Naive thymus-derived CD4-positive, alpha-beta T cell (primary cell): ENCODE measurements around the gene DACH1. TPM values are rescaled to one million over a fixed set of nuclear protein-coding genes. Genes with fewer than 3 reads are reported as not detected.

ENCODE experiments used
- ATAC-seq: fragments of 150-1000 bp; cut with Tn5 transposase; 2 replicates; pipeline ENCODE4 v1.10.0; 2021; ENCODE audit warnings: mild to moderate bottlenecking, moderate library complexity
- CTCF ChIA-PET: fragments of 350-600 bp; sonication (Branson Sonifier 250); formaldehyde crosslinking; loops from one replicate; lab custom pipeline; 2021; ENCODE audit warnings: antibody characterized with exemption; lab: Charles Lee
- POLR2A ChIA-PET: fragments of 350-600 bp; sonication (Branson Sonifier 250); formaldehyde crosslinking; loops from one replicate; lab custom pipeline; 2021; ENCODE audit warnings: antibody characterized with exemption, inconsistent platforms; lab: Charles Lee
- DNase-seq, 9 donors: peaks; one replicate each; pipeline versions ENCODE4 v3.0.0 to v3.0.0-alpha.2; 2020 to 2022; ENCODE audit warnings: mixed read lengths in 1 of 9
- H3K27ac ChIP-seq: one replicate; pipeline ENCODE4 v1.7.0; 2013; ENCODE audit warnings: mild to moderate bottlenecking, low read depth, low read length, moderate library complexity
- H3K27me3 ChIP-seq, 2 donors: one replicate each; pipeline ENCODE4 v1.7.0; 2013; ENCODE audit warnings: low read length in 2 of 2, mild to moderate bottlenecking in 2 of 2, moderate library complexity in 2 of 2; ENCODE audit not compliant: control insufficient read depth in 2 of 2, insufficient read depth in 2 of 2
- H3K36me3 ChIP-seq, 3 experiments: 1 replicate in 2 of 3; 2 replicates in 1 of 3; pipeline ENCODE4 v1.7.0; 2013; ENCODE audit warnings: low read length in 3 of 3, mild to moderate bottlenecking in 3 of 3, moderate library complexity in 1 of 3; ENCODE audit not compliant: insufficient read depth in 3 of 3, control insufficient read depth in 2 of 3
- H3K4me1 ChIP-seq, 2 donors: one replicate each; pipeline ENCODE4 v1.7.0; 2013; ENCODE audit warnings: low read length in 2 of 2, mild to moderate bottlenecking in 2 of 2, moderate library complexity in 1 of 2; ENCODE audit not compliant: control insufficient read depth in 2 of 2, insufficient read depth in 2 of 2
- H3K4me3 ChIP-seq: 2 replicates; pipeline ENCODE4 v1.7.0; 2013; ENCODE audit warnings: mild to moderate bottlenecking, low read length
- H3K9me3 ChIP-seq, 3 experiments: 1 replicate in 2 of 3; 2 replicates in 1 of 3; pipeline ENCODE4 v1.7.0; 2013; ENCODE audit warnings: low read length in 3 of 3; ENCODE audit not compliant: control insufficient read depth in 2 of 3
- H3K27ac Mint-ChIP-seq, 9 donors: one replicate each; pipeline ENCODE4 v1.8.0; 2020 to 2022; ENCODE audit warnings: mixed read lengths in 9 of 9, mild to moderate bottlenecking in 8 of 9, moderate library complexity in 5 of 9, inconsistent platforms in 2 of 9
- H3K27me3 Mint-ChIP-seq, 5 donors: one replicate each; pipeline ENCODE4 v1.8.0; 2021 to 2022; ENCODE audit warnings: mixed read lengths in 5 of 5, mild to moderate bottlenecking in 1 of 5
- H3K36me3 Mint-ChIP-seq, 5 donors: one replicate each; pipeline ENCODE4 v1.8.0; 2020 to 2022; ENCODE audit warnings: mixed read lengths in 5 of 5, mild to moderate bottlenecking in 3 of 5, inconsistent platforms in 1 of 5
- H3K4me1 Mint-ChIP-seq, 7 donors: one replicate each; pipeline ENCODE4 v1.8.0; 2020 to 2022; ENCODE audit warnings: mixed read lengths in 7 of 7, mild to moderate bottlenecking in 3 of 7, inconsistent platforms in 1 of 7
- H3K4me3 Mint-ChIP-seq, 10 donors: one replicate each; pipeline ENCODE4 v1.8.0; 2020 to 2022; ENCODE audit warnings: mild to moderate bottlenecking in 10 of 10, mixed read lengths in 10 of 10, moderate library complexity in 6 of 10, inconsistent platforms in 2 of 10
- H3K9me3 Mint-ChIP-seq, 11 donors: one replicate each; pipeline ENCODE4 v1.8.0; 2020 to 2022; ENCODE audit warnings: mixed read lengths in 11 of 11, mild to moderate bottlenecking in 4 of 11, inconsistent platforms in 1 of 11, moderate library complexity in 1 of 11
- intact Hi-C, 2 donors: fragments of 100-400 bp; cut with micrococcal nuclease; formaldehyde crosslinking; loops; one replicate each; pipeline ENCODE4 v1.15.1; 2023
- polyA plus RNA-seq, 2 donors: library from polyadenylated mRNA; unstranded; fragments of 300-500 nt; fragmentation: Illumina TruSeq; gene quantifications; one replicate each; pipeline ENCODE4 v1.2.3, GENCODE V29; 2021
- total RNA-seq, 6 experiments: library from RNA in 5 of 6; stranded (reverse) in 5 of 6; gene quantifications; 1 replicate in 5 of 6; 2 replicates in 1 of 6; pipeline ENCODE4 v1.2.3 and lab custom pipeline; 2021 to 2026

The DACH1 gene
- total and polyA plus RNA-seq, 7 experiments from 2014 or later: 0.20 to 1.7 (median 0.57) TPM; not detected in 1

DNA sequence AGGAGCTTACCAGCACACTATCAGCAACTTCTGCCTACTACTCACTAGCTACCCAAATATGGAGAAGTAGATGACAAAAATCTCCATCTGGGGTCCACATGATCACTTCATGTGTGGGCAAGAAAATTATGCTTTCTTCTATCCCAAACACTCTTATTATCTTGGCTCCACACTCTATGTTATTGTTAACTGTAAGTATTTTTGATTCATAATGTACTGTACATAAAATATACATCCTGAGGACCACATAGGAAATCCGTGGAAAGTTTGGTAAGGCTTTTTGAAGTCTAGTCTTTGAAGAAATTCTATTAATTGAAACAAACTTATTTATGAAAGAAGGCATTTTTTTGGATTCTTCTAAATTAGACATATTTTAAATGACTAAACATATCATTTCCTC lies 378.8 kb downstream of the DACH1 start:
- Histone ChIP-seq H3K4me3 (no peak overlapping the region), H3K4me1 (no peaks in the 10 kb centered on the region), H3K9me3 (no peaks in the 10 kb centered on the region), H3K36me3 (no peaks in the 10 kb centered on the region), H3K27ac (no peak overlapping the region), H3K27me3 (no peaks in the 10 kb centered on the region)
- POLR2A ChIA-PET: no interaction called here
- DNase-seq (no peak), ATAC-seq (no peak)
- Mint-ChIP-seq H3K9me3 (peaks cover 0 to 3% (median 0%) of the 10 kb centered on the region in 11 donors), H3K4me3 (no peak overlapping the region), H3K27ac (no peak overlapping the region), H3K27me3 (no peaks in the 10 kb centered on the region), H3K4me1 (no peaks in the 10 kb centered on the region), H3K36me3 (no peaks in the 10 kb centered on the region)
- intact Hi-C loops: no loop called here
- CTCF ChIA-PET: no interaction called here

DNA sequence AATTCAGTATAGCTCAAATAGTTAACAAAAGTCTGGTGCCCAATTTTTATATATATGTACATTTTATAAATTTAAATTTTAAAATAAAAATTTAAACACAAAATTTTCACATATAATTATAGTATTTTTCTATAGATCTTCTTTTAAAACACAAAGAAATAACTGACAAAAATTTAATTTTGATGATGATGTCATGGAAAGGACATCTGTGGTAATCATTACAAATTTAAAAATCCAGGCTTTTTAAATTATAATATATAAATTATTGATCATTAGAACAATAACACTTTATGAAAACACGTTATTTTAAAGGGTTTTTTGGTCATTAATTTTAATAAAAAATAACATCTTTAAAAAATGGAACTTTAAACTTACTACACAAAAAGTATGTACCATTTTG lies 381.1 kb downstream of the DACH1 start:
- Mint-ChIP-seq H3K9me3 (peaks cover 0 to 2% (median 0%) of the 10 kb centered on the region in 11 donors), H3K27me3 (no peaks in the 10 kb centered on the region), H3K27ac (no peak overlapping the region), H3K4me1 (no peaks in the 10 kb centered on the region), H3K36me3 (no peaks in the 10 kb centered on the region), H3K4me3 (no peak overlapping the region)
- DNase-seq (no peak), ATAC-seq (no peak)
- intact Hi-C loops: no loop called here
- ChIA-PET POLR2A (no interaction called here), CTCF (no interaction called here)
- H3K36me3 ChIP-seq: no peaks in the 10 kb centered on the region
- H3K4me1 ChIP-seq: no peaks in the 10 kb centered on the region
- H3K4me3 ChIP-seq: no peak overlapping the region
- no peaks in the 10 kb centered on the region for H3K9me3 ChIP-seq
- H3K27me3 ChIP-seq: no peaks in the 10 kb centered on the region
- H3K27ac ChIP-seq: no peak overlapping the region

DNA sequence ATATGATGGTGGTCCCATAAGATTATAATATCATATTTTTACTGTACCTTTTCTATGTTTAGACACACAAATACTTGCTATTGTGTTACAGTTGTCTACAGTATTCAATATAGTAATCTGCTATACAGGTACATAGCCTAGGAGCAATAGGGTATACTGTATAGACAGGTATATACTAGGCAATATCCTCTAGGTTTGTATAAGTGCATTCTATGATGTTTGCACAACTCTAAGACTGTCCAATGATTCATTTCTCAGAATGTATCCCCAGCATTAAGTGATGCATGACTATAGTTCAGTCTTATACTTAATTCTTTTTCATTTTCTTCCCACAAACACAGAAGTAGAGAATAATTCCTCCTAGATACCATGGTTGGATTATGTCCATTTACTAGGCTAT lies 383.3 kb downstream of the DACH1 start:
- ATAC-seq: no peak
- H3K27ac ChIP-seq: no peak overlapping the region
- Mint-ChIP-seq H3K9me3 (no peaks in the 10 kb centered on the region), H3K36me3 (no peaks in the 10 kb centered on the region), H3K4me3 (no peak overlapping the region), H3K4me1 (no peaks in the 10 kb centered on the region), H3K27ac (no peak overlapping the region), H3K27me3 (no peaks in the 10 kb centered on the region)
- DNase-seq: no peak
- H3K4me1 ChIP-seq: no peaks in the 10 kb centered on the region
- no peaks in the 10 kb centered on the region for H3K36me3 ChIP-seq
- ChIA-PET POLR2A (no interaction called here), CTCF (no interaction called here)
- H3K4me3 ChIP-seq: no peak overlapping the region
- no peaks in the 10 kb centered on the region for H3K27me3 ChIP-seq
- intact Hi-C loops: no loop called here
- H3K9me3 ChIP-seq: no peaks in the 10 kb centered on the region

DNA sequence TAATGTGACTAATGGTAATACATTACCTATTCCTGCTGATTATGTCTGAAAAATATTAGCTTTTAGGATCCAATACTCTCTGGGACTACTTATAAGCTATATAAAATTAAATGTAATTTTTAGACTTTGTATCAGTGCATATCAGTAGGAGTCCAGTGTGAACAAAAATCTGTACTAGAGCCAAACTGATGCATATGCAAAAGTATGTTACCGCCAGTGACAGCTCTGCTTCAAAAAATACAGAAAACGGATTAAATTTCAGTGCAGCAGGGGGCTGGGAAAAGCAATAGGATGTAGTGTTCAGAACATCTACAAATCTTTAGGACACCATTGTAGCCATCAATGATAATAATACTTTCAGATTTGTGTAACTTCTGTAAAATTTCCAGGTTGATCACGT lies 385.5 kb downstream of the DACH1 start:
- no peaks in the 10 kb centered on the region for H3K27me3 ChIP-seq
- no peak overlapping the region for H3K27ac ChIP-seq
- H3K36me3 Mint-ChIP-seq: no peaks in the 10 kb centered on the region
- H3K4me3 Mint-ChIP-seq: no peak overlapping the region
- H3K27ac Mint-ChIP-seq: no peak overlapping the region
- intact Hi-C loops: no loop called here
- H3K36me3 ChIP-seq: no peaks in the 10 kb centered on the region
- no peaks in the 10 kb centered on the region for H3K9me3 Mint-ChIP-seq
- no peak for DNase-seq
- no peaks in the 10 kb centered on the region for H3K4me1 ChIP-seq
- POLR2A ChIA-PET: no interaction called here
- H3K4me1 Mint-ChIP-seq: no peaks in the 10 kb centered on the region
- no peaks in the 10 kb centered on the region for H3K9me3 ChIP-seq
- no peak overlapping the region for H3K4me3 ChIP-seq
- no peak for ATAC-seq
- CTCF ChIA-PET: no interaction called here
- H3K27me3 Mint-ChIP-seq: no peaks in the 10 kb centered on the region

DNA sequence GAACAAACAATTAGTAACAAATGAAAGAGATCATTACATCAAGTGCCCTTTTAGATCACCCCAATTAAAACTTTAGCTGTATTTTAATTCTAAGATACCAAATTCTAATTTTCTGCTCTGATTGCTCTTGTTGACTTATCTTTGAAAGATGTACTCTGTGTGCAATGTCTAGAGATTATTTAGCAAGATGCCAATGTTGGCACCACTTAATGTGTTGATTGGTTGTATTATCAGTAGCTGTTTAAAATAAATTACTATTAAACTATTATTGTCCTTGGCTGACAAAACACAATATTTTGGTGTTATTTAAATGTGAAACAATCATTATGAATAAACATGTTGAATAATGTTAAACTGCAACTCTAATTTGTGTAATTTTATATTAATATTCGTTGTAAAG lies 386.0 kb downstream of the DACH1 start:
- CTCF ChIA-PET: no interaction called here
- no peaks in the 10 kb centered on the region for H3K4me1 ChIP-seq
- DNase-seq: no peak
- H3K36me3 Mint-ChIP-seq: no peaks in the 10 kb centered on the region
- no peaks in the 10 kb centered on the region for H3K27me3 ChIP-seq
- H3K4me3 Mint-ChIP-seq: no peak overlapping the region
- no peaks in the 10 kb centered on the region for H3K9me3 Mint-ChIP-seq
- H3K9me3 ChIP-seq: no peaks in the 10 kb centered on the region
- ATAC-seq: no peak
- no peaks in the 10 kb centered on the region for H3K27me3 Mint-ChIP-seq
- intact Hi-C loops: no loop called here
- POLR2A ChIA-PET: no interaction called here
- H3K4me3 ChIP-seq: no peak overlapping the region
- no peak overlapping the region for H3K27ac Mint-ChIP-seq
- no peaks in the 10 kb centered on the region for H3K4me1 Mint-ChIP-seq
- H3K36me3 ChIP-seq: no peaks in the 10 kb centered on the region
- no peak overlapping the region for H3K27ac ChIP-seq

DNA sequence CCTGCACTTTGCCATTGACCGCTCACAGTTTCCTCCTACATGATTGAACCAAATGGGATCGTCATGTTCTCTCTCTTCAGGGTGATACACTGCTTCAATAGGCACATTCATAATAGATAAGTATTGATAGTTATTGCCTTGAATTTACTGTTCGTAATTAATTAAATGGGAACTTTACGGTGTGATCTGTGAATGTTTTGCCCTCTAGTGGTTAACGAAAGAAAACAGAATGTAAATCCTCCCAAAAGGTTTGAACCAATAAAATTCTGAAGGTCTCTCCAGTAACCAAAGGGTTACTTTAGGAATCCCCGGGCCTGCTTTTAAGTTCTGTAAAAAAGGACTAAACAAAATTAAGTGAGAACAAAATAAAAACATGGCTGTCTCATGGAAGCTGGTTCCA lies 389.3 kb downstream of the DACH1 start:
- no peaks in the 10 kb centered on the region for H3K9me3 ChIP-seq
- no peak overlapping the region for H3K4me3 Mint-ChIP-seq
- no peaks in the 10 kb centered on the region for H3K27me3 Mint-ChIP-seq
- no peaks in the 10 kb centered on the region for H3K36me3 ChIP-seq
- ATAC-seq: no peak
- intact Hi-C loops: loop anchor here in 1 of 2 donors (10.0 kb wide), 1 partner anchor 853 kb away; no protein-coding TSS in a partner anchor
- ChIA-PET CTCF (no interaction called here), POLR2A (no interaction called here)
- H3K4me1 ChIP-seq: no peaks in the 10 kb centered on the region
- H3K9me3 Mint-ChIP-seq: no peaks in the 10 kb centered on the region
- H3K27ac Mint-ChIP-seq: no peak overlapping the region
- H3K36me3 Mint-ChIP-seq: no peaks in the 10 kb centered on the region
- no peak overlapping the region for H3K4me3 ChIP-seq
- no peak overlapping the region for H3K27ac ChIP-seq
- DNase-seq: no peak
- H3K4me1 Mint-ChIP-seq: no peaks in the 10 kb centered on the region
- H3K27me3 ChIP-seq: no peaks in the 10 kb centered on the region

DNA sequence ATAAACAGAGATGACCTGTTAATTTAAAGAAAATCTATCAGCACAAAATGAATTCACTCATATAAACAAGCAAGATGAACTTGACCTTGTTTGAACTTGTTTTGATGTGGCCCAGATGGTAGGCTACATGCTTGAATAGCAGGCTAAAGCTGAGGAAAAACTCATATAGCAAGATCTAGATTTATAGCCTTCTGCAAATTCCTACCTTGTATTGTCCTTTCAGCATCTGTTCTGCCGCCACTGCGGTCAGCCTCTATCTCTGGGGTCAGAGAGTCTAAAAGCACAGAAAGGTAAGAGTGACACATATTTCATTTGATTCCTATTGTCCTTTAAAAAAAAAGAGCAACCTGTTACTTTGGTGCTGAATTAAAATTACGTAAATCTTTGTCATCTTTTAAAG lies 392.1 kb downstream of the DACH1 start:
- Mint-ChIP-seq H3K36me3 (no peaks in the 10 kb centered on the region), H3K9me3 (peaks cover 0 to 4% (median 0%) of the 10 kb centered on the region in 11 donors), H3K27me3 (no peaks in the 10 kb centered on the region), H3K4me1 (no peaks in the 10 kb centered on the region), H3K27ac (no peak overlapping the region), H3K4me3 (no peak overlapping the region)
- no peaks in the 10 kb centered on the region for H3K9me3 ChIP-seq
- ChIA-PET POLR2A (no interaction called here), CTCF (no interaction called here)
- no peaks in the 10 kb centered on the region for H3K36me3 ChIP-seq
- H3K4me1 ChIP-seq: no peaks in the 10 kb centered on the region
- no peak overlapping the region for H3K4me3 ChIP-seq
- intact Hi-C loops: loop anchor here in 1 of 2 donors (10.0 kb wide), 1 partner anchor 850 kb away; no protein-coding TSS in a partner anchor
- no peaks in the 10 kb centered on the region for H3K27me3 ChIP-seq
- no peak for ATAC-seq
- no peak overlapping the region for H3K27ac ChIP-seq
- no peak for DNase-seq
